H1 (cell line): ENCODE measurements around the gene TFAP2E.

Experiments used
- BRCA1 ChIP-seq: IDR thresholded peaks from 2 replicates; pipeline ENCODE4 v1.6.1; 2012; ENCODE audit warnings: low read depth, low read length, improper control_type of control experiment
- CHD2 ChIP-seq: IDR thresholded peaks from 2 replicates; pipeline ENCODE4 v1.6.1; 2012; ENCODE audit warnings: low read length, improper control_type of control experiment
- CTCF ChIP-seq, 3 experiments: IDR thresholded peaks; 1 replicate in 2 of 3; 2 replicates in 1 of 3; pipeline versions ENCODE4 v1.5.1 to v1.6.1; 2011; ENCODE audit warnings: low read length in 3 of 3, mild to moderate bottlenecking in 3 of 3, inconsistent platforms in 2 of 3, low read depth in 1 of 3, moderate library complexity in 1 of 3; ENCODE audit not compliant: insufficient read depth in 1 of 3; ENCODE audit errors: control extremely low read depth in 1 of 3
- EP300 ChIP-seq, 2 experiments: IDR thresholded peaks; 1 replicate in 1 of 2; 2 replicates in 1 of 2; pipeline ENCODE4 v1.6.1; 2011 to 2012; ENCODE audit warnings: low read depth in 2 of 2, low read length in 2 of 2, mild to moderate bottlenecking in 2 of 2, borderline replicate concordance in 1 of 2, inconsistent platforms in 1 of 2, moderate library complexity in 1 of 2
- EZH2 ChIP-seq: fragments of 200-600 bp; sonication (generic); IDR thresholded peaks from 2 replicates; pipeline ENCODE4 v1.7.1; 2012; ENCODE audit warnings: low read depth, mild to moderate bottlenecking, moderate library complexity, low read length, inconsistent platforms; ENCODE audit not compliant: severe bottlenecking
- GABPA ChIP-seq: IDR thresholded peaks from 2 replicates; pipeline ENCODE4 v1.6.1; 2011; ENCODE audit warnings: mild to moderate bottlenecking, low read length, moderate library complexity, borderline replicate concordance; ENCODE audit not compliant: insufficient read depth
- HDAC6 ChIP-seq: IDR thresholded peaks from one replicate; pipeline ENCODE4 v1.7.1; 2012; ENCODE audit warnings: low read depth, mild to moderate bottlenecking, inconsistent platforms, low read length, moderate library complexity
- POLR2A ChIP-seq, 2 experiments: IDR thresholded peaks; 1 replicate in 1 of 2; 2 replicates in 1 of 2; pipeline ENCODE4 v1.6.1; 2011; ENCODE audit warnings: low read depth in 2 of 2, low read length in 2 of 2, mild to moderate bottlenecking in 2 of 2; ENCODE audit errors: control extremely low read depth in 1 of 2
- POLR2AphosphoS5 ChIP-seq: IDR thresholded peaks from 2 replicates; pipeline ENCODE4 v1.6.1; 2011; ENCODE audit warnings: low read depth, low read length
- RAD21 ChIP-seq, 2 experiments: IDR thresholded peaks in 1 of 2; conservative IDR thresholded peaks in 1 of 2; 2 replicates each; pipeline ENCODE4 v1.6.1; 2011; ENCODE audit warnings: low read depth in 2 of 2, low read length in 2 of 2, improper control_type of control experiment in 1 of 2, inconsistent platforms in 1 of 2, mild to moderate bottlenecking in 1 of 2, moderate library complexity in 1 of 2
- TAF1 ChIP-seq: IDR thresholded peaks from 2 replicates; pipeline ENCODE4 v1.6.1; 2011; ENCODE audit warnings: mild to moderate bottlenecking, low read depth, low read length
- TAF7 ChIP-seq: optimal IDR thresholded peaks from 2 replicates; pipeline ENCODE3; 2011; ENCODE audit warnings: low read depth, mild to moderate bottlenecking, inconsistent platforms, low read length, moderate library complexity, borderline replicate concordance
- USF2 ChIP-seq: IDR thresholded peaks from 2 replicates; pipeline ENCODE4 v1.6.1; 2011; ENCODE audit warnings: low read length, improper control_type of control experiment
- YY1 ChIP-seq: IDR thresholded peaks from 2 replicates; pipeline ENCODE4 v1.6.1; 2011; ENCODE audit warnings: low read depth, mild to moderate bottlenecking, low read length

GRCh38 chr1:35633547-35633946 lies 60.4 kb downstream of the TFAP2E start:
- TF ChIP-seq HDAC6 (no peak), RAD21 (IDR thresholded peaks at IDR 0.05 in 1 of 2, conservative IDR thresholded peaks at IDR 0.05 in 1 of 2; ENCODE audit: low read depth in 2 of 2, low read length in 2 of 2) (no peak), POLR2AphosphoS5 (no peak), CTCF (IDR thresholded peaks at IDR 0.05; ENCODE audit: control extremely low read depth in 1 of 3, insufficient read depth in 1 of 3, low read depth in 1 of 3, low read length in 3 of 3) (no peak), POLR2A (IDR thresholded peaks at IDR 0.05; ENCODE audit: control extremely low read depth in 1 of 2, low read depth in 2 of 2, low read length in 2 of 2) (no peak), USF2 (no peak), GABPA (no peak), TAF7 (no peak), BRCA1 (no peak), EZH2 (no peak), YY1 (no peak), EP300 (IDR thresholded peaks at IDR 0.05; ENCODE audit: borderline replicate concordance in 1 of 2, low read depth in 2 of 2, low read length in 2 of 2) (no peak), TAF1 (no peak), CHD2 (no peak)
